HG03571 (cell line): ENCODE results near the gene RIMS1.

ENCODE experiments used
- ATAC-seq: cut with Tn5 transposase; IDR thresholded peaks from one replicate; pipeline ENCODE4 v1.9.1; 2021; ENCODE audit not compliant: unreplicated experiment

RIMS1 gene

GRCh38 chr6:71886184-71887005 lies at the start of gene RIMS1:
RIMS1 (plus strand) TSS chr6:71886550; CDS start chr6:71887024, 474 bp downstream.
- peak; percentile 74 for ATAC-seq

DNA sequence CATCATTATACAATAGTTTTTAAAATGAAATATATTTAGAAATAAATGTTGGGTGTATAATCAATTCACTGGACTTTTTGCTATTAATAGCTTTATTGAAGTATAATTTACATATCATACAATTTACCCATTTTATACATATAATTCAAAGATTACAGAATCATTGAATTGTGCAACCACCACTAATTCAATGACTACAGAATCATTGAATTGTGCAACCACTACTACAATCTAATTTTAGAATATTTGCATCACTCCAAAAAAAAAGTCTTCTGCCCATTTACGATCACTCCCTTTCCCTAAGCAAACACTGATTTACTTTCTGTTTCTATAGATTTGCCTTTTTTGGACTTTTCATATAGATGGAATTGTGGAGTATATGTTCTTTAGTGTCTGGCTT lies 35.1 kb upstream of the RIMS1 start:
- ATAC-seq: no peak

- no peak for ATAC-seq
These were observed 33.4 kb upstream of the RIMS1 start for GRCh38 chr6:71852948-71853347.

DNA sequence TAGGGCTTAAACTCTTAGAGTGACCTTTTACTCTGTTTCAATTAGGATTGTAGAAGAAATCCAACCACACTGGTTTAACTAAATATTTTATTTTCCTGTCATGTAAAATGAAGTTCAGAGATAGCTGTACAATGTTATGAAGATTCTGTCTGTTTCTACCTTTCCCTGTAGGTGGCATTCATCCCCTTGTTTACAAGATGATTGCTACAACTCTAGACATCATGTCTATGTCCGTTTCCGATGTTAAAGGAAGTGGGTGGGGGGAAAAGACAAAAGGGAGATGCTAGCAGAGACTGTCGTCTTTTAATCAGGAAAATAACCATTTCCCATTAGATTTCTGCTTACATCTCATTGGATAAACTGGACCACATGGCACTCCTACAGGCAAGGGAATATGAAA lies 30.9 kb upstream of the RIMS1 start:
- ATAC-seq: no peak

GRCh38 chr6:71879016-71879415 lies 7.3 kb upstream of the RIMS1 start:
- ATAC-seq: no peak

- peak; percentile 13 for ATAC-seq
These were observed 825 bp downstream of the RIMS1 start for GRCh38 chr6:71887006-71887743.

DNA sequence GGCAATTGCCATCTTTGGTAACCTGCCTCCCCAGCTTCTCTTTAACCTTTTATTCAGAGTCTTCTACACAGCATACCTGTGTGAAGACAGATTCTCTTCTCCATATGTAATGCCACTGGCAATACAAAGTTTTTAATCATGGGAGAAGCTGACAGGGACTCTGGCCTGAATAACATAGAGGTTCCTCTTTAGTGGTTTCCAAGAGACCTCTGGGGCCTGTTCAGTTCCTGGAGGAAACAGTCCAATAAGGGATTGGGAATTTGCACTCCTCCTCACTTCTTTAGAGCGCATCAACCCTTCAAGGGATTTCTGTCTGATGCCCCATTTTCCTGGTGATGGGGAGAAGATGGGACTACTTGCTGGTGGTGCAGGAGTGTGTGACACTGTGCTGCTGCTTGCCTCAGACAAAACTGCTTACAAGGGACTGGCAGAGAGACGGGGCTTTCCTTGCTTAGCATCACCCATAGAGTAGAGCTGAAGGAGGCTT lies 1.4 kb downstream of the RIMS1 start:
- ATAC-seq: no peak

DNA sequence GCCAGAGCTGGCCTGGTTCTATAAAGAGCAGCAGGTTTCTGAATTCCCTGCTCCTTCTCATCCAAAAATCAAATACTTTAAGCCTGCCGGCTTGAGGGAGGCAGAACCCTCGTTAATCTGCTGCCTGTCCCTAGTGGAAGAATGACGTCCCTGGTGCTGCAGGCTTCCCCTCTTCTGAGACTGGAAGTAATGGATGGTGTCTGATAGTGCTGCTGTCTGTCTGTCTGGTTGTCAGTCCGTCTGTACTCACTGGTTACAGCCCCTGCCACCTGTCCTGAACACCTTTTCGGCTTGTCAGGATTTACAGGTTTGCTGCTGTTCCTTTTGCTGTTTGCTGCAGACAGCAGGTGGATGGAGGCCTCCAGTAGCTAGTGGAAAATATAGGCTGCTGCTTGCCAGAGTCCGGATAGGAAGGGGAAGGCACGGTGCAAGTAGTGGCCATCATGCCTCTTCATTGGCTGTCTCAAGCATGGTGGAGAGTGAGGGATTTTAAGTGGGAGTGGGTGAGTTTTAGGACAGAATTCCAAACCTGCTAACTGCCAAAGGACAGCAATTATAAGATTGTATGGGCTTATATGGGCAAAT lies 2.5 kb downstream of the RIMS1 start:
- no peak for ATAC-seq

- ATAC-seq: no peak
These were observed 3.0 kb downstream of the RIMS1 start for GRCh38 chr6:71889366-71889765.

DNA sequence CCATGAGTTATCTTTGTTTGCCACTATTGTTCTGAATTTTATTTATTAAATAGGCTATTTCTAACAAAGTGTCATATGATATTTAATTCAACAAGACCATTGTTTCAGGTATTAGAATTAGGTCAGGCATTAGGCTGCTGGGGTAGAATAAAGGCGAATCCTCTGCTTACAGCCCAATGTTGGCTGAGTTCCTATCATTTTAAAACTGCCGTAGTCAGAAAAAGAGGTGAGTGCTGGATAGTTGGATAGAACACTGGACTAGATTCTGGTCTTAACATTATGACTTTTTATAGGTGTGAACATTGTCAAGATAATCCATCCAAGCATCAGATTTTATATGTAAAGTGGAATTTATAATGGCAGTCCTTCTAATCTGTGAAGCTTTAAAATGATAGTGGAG lies 6.3 kb downstream of the RIMS1 start:
- no peak for ATAC-seq

DNA sequence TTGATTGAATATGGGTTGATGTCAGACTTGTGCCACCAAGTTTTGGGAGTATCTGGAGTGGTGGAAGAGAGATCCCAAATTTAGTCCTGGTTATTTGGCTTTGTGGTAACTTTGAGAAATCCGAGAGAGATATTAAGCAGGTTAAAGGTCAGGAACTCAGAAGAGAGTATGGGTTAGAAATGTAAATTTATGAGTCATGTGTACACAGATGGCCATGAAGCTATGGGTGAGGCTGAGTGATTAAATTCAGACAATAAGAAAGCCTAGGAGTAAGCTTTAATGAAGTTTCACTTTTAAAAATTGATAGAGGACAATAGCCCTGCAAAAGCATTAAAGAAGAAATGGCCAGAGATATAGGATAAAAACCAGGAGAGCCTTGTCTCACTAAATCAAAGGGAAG lies 14.3 kb downstream of the RIMS1 start:
- no peak for ATAC-seq

- peak; percentile 66 for ATAC-seq
These were observed 15.9 kb downstream of the RIMS1 start for GRCh38 chr6:71902261-71902660.

DNA sequence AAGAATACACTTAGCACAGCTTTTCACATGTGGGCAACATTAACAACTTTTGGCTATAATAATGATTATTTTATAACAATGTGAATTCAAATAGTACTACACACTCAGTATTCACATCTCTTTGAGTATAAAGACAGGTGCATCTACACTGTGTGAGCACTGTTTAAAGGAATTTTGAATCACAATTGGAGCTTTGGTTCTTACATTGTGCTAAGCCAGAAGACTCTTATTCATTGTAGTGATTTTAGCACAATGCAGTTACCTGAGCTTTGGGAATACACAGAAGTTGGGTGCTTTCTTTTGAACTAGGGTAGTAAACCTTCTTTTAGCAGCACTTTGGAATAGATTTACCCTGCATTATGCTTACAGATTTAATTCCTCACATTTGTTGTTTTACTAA lies 20.5 kb downstream of the RIMS1 start:
- ATAC-seq: no peak

DNA sequence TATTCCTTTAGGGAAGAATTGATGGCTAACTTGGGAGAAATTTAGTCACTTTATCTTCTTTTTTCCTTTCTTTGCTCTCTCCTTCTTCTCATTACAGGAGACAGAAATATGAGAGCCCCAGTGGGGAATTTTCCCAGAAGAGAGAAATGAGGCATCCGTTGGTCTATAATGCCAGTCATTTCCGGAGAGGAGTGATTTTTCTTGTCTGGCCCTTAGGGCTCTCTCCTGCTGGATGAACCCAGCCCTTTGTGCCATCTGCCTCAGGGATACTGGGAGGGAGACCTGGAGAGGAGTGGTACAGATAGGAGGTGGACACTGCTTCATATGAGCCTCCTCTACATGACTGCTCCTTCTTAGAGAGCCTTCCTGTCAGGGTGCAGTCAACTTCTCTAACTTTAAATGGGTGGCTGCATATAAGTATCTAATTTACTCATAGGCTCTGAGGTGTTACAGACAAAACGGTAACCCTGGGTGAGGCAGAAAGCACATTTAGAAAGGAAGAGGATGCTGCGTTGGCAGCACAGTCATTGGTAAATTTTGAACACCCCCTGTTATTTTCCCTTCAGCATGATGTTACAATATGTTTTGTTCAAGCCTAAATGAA lies 21.9 kb downstream of the RIMS1 start:
- ATAC-seq: peak; percentile 53

- no peak for ATAC-seq
These were observed 27.3 kb downstream of the RIMS1 start for GRCh38 chr6:71913444-71914234.

GRCh38 chr6:71929047-71929446 lies 42.7 kb downstream of the RIMS1 start:
- no peak for ATAC-seq

DNA sequence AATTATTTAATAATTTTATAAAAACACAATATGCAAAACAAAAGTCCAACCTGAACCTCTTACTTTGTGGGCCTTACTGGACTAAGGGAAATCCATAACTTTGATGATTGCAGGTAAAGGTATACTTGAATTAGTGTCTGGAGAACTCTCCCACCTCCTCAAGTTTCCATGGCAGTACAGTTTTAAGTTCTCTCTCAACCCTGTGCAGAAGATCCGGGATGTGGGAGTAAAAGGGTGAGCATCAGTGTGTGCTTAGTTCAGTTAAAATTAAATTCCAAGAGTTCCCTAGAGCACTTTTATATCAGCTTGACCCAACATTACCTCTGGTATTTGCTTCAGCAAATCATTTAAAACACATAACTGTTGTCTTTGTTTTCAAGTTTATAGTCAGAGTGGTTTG lies 47.5 kb downstream of the RIMS1 start:
- ATAC-seq: no peak

DNA sequence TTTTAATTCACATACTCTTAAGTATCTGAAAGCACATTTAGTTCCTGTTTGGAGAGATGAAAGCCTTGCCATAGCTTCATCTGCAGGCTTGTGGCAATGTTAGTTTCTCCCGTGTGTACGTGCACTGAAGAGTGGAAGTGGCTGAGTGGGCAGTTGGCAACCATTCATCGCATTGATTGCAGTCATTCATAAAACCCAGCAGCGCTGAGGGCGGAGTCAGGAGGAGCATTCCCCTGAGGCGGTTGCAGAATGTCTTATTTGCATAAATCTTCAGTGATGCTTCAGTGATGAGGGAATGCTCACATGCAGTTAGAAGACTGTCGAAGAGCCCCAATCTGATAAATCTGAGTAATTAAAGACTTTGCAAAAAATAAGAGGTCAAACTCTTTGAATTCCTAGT lies 79.1 kb downstream of the RIMS1 start:
- ATAC-seq: no peak

GRCh38 chr6:71967436-71967835 lies 81.1 kb downstream of the RIMS1 start:
- ATAC-seq: no peak

- no peak for ATAC-seq
These were observed 91.5 kb downstream of the RIMS1 start for GRCh38 chr6:71977884-71978283.

GRCh38 chr6:71979911-71980310 lies 93.6 kb downstream of the RIMS1 start:
- ATAC-seq: no peak
